ENCODE results near the gene PTPRD. TPM values are rescaled to one million over a fixed set of nuclear protein-coding genes. Genes with fewer than 3 reads are reported as not detected.

PTPRD gene
- total and polyA plus RNA-seq, 2 of the 4 experiments (the other 2 are of a cell fraction): 0.07 to 0.18 TPM

DNA sequence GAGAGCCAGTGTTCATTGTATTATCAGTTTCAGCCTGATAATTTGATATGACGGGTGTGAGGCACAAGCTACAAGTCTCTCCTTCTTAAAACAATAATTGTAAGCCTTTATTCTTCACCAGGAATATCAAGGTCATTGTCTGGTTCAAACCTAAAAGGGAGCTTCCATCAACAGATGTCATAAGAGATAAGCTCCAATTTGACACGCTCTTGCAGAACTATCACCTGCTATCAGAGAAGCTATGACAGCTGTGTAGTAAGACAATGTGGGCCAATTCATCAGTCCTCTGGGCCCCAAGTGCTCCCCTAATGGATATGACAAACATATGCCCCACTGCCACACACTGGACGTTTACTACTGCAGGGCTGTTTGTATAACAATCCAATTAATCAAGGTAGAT lies 1803.1 kb downstream of the PTPRD start:
- in situ Hi-C loops (cut with MboI; ENCODE audit: low sequenced_read_pairs) (no loop called here), dilution Hi-C loops (cut with HindIII; ENCODE audit: low sequenced_read_pairs, unreplicated experiment) (no loop called here), intact Hi-C loops (cut with micrococcal nuclease) (no loop called here)
- Histone ChIP-seq H3K27ac (ENCODE audit: insufficient read depth, low read length) (no peak overlapping the region), H3K18ac (ENCODE audit: low read depth, low read length) (no peak overlapping the region), H3K4me2 (ENCODE audit: low read depth, low read length) (no peak overlapping the region), H2AK5ac (ENCODE audit: low read depth, low read length) (no peak overlapping the region), H2AFZ (replicated peaks; ENCODE audit: low read length, poor library complexity) (no peak overlapping the region), H3K23ac (ENCODE audit: low read depth, low read length) (no peak overlapping the region), H3K14ac (replicated peaks; ENCODE audit: low read depth, low read length) (no peak overlapping the region), H3K56ac (ENCODE audit: extremely low read depth, insufficient read depth, low read length) (no peak overlapping the region), H3K4me1 (ENCODE audit: control insufficient read depth, insufficient read depth, low read length) (no peaks in the 10 kb centered on the region), H2BK20ac (ENCODE audit: low read depth, low read length) (no peak overlapping the region), H3K36me3 (ENCODE audit: control insufficient read depth, insufficient read depth, low read length) (no peaks in the 10 kb centered on the region), H4K5ac (ENCODE audit: low read depth, low read length) (no peak overlapping the region), H2AK9ac (replicated peaks; ENCODE audit: low read depth, low read length, poor library complexity) (no peak overlapping the region), H3K4me3 (ENCODE audit: insufficient read depth, low read depth, low read length) (no peak overlapping the region), H2BK5ac (ENCODE audit: low read depth, low read length, poor library complexity, severe bottlenecking) (no peak overlapping the region), H4K91ac (ENCODE audit: insufficient read depth, low read depth, low read length) (no peak overlapping the region), H3K79me1 (ENCODE audit: low read depth in 1 of 2, low read length in 2 of 2) (no peaks in the 10 kb centered on the region), H2BK120ac (ENCODE audit: low read depth, low read length) (no peak overlapping the region), H3K27me3 (ENCODE audit: control insufficient read depth, insufficient read depth, low read length) (no peaks in the 10 kb centered on the region), H4K8ac (ENCODE audit: low read depth in 2 of 2, low read length in 2 of 2) (no peak overlapping the region), H3K9me3 (ENCODE audit: control insufficient read depth, insufficient read depth, low read length) (peaks cover 2% of the 10 kb centered on the region; the same call in 1 of the 2 replicates), H3K9me1 (ENCODE audit: insufficient read depth, low read length) (no peaks in the 10 kb centered on the region), H3K9ac (ENCODE audit: low read depth, low read length) (no peak overlapping the region), H3K4ac (ENCODE audit: low read depth, low read length) (no peak overlapping the region), H2BK15ac (ENCODE audit: low read depth, low read length) (no peak overlapping the region), H4K20me1 (ENCODE audit: insufficient read depth, low read length) (no peaks in the 10 kb centered on the region)
- ATAC-seq (ENCODE audit: low read depth) (no peak), DNase-seq (no peak)
- BruUV-seq (replicated peaks): no TSS peak
- ChIA-PET CTCF (no interaction called here), POLR2A (ENCODE audit: unreplicated experiment) (no interaction called here)
- no CpG with 5 or more reads among the region's 3 CpGs for WGBS, 2 experiments (ENCODE audit: extremely low coverage in 2 of 2, insufficient read length in 1 of 2)
- TF ChIP-seq CHD1 (IDR thresholded peaks at IDR 0.05; ENCODE audit: low read depth, low read length) (no peak), FOS (IDR thresholded peaks at IDR 0.05; ENCODE audit: low read depth, low read length) (no peak), MXI1 (IDR thresholded peaks at IDR 0.05; ENCODE audit: borderline replicate concordance, low read depth, low read length) (no peak), CEBPB (IDR thresholded peaks at IDR 0.05; ENCODE audit: low read depth, low read length) (no peak), SMC3 (IDR thresholded peaks at IDR 0.05; ENCODE audit: low read depth, low read length) (no peak), RFX5 (IDR thresholded peaks at IDR 0.05; ENCODE audit: low read depth, low read length) (no peak), NFE2L2 (IDR thresholded peaks at IDR 0.05; ENCODE audit: low read depth, low read length) (no peak), MAFK (IDR thresholded peaks at IDR 0.05; ENCODE audit: low read depth, low read length) (no peak), BHLHE40 (IDR thresholded peaks at IDR 0.05; ENCODE audit: low read depth, low read length) (no peak)
- TF ChIP-seq, protein P1, sequence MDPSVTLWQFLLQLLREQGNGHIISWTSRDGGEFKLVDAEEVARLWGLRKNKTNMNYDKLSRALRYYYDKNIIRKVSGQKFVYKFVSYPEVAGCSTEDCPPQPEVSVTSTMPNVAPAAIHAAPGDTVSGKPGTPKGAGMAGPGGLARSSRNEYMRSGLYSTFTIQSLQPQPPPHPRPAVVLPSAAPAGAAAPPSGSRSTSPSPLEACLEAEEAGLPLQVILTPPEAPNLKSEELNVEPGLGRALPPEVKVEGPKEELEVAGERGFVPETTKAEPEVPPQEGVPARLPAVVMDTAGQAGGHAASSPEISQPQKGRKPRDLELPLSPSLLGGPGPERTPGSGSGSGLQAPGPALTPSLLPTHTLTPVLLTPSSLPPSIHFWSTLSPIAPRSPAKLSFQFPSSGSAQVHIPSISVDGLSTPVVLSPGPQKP (IDR thresholded peaks at IDR 0.05; ENCODE audit: borderline replicate concordance, low read depth, low read length): no peak
- TF ChIP-seq, protein P2, sequence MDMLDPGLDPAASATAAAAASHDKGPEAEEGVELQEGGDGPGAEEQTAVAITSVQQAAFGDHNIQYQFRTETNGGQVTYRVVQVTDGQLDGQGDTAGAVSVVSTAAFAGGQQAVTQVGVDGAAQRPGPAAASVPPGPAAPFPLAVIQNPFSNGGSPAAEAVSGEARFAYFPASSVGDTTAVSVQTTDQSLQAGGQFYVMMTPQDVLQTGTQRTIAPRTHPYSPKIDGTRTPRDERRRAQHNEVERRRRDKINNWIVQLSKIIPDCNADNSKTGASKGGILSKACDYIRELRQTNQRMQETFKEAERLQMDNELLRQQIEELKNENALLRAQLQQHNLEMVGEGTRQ (IDR thresholded peaks at IDR 0.05; ENCODE audit: low read depth, low read length): no peak
- TF ChIP-seq, protein P3, sequence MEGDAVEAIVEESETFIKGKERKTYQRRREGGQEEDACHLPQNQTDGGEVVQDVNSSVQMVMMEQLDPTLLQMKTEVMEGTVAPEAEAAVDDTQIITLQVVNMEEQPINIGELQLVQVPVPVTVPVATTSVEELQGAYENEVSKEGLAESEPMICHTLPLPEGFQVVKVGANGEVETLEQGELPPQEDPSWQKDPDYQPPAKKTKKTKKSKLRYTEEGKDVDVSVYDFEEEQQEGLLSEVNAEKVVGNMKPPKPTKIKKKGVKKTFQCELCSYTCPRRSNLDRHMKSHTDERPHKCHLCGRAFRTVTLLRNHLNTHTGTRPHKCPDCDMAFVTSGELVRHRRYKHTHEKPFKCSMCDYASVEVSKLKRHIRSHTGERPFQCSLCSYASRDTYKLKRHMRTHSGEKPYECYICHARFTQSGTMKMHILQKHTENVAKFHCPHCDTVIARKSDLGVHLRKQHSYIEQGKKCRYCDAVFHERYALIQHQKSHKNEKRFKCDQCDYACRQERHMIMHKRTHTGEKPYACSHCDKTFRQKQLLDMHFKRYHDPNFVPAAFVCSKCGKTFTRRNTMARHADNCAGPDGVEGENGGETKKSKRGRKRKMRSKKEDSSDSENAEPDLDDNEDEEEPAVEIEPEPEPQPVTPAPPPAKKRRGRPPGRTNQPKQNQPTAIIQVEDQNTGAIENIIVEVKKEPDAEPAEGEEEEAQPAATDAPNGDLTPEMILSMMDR (conservative IDR thresholded peaks at IDR 0.05; ENCODE audit: low read depth, low read length): no peak
